Adrenal gland (tissue), 12 donors: ENCODE data around the gene TLCD2. TPM values are rescaled to one million over a fixed set of nuclear protein-coding genes. Genes with fewer than 3 reads are reported as not detected.
A peak's percentile ranks its signal among the peaks of the same experiment; 100 is the strongest.
"Not testable (repeated sequence)": the region's sequence is repeated elsewhere in the genome, so short reads cannot be mapped to it uniquely, and the experiment has no call there.

Experiments used
- DNase-seq, 7 donors: peaks; one replicate each; pipeline ENCODE4 v3.0.0-alpha.2; 2019 to 2020
- H3K27ac ChIP-seq, 5 donors: fragments of 200-600 bp; sonication (generic) in 4 of 5; 1 replicate in 3 of 5; 2 replicates in 2 of 5; pipeline versions ENCODE4 v1.5.1 to v1.8.0; 2016 to 2020; ENCODE audit warnings: mild to moderate bottlenecking in 1 of 5
- H3K27me3 ChIP-seq: fragments of 200-600 bp; 2 replicates; pipeline ENCODE4 v1.8.0; 2021
- H3K36me3 ChIP-seq, 2 donors: fragments of 200-600 bp; replicated peaks in 1 of 2; 1 replicate in 1 of 2; 2 replicates in 1 of 2; pipeline versions ENCODE4 v1.5.1 to v1.8.0; 2018 to 2022
- H3K4me1 ChIP-seq, 2 donors: fragments of 200-600 bp; replicated peaks in 1 of 2; 1 replicate in 1 of 2; 2 replicates in 1 of 2; pipeline versions ENCODE4 v1.5.1 to v1.8.0; 2018 to 2021
- H3K4me3 ChIP-seq, 4 donors: fragments of 200-600 bp; sonication (generic) in 3 of 4; one replicate each; pipeline ENCODE4 v1.5.1; 2016 to 2018
- H3K9me3 ChIP-seq, 3 donors: fragments of 200-600 bp; sonication (generic) in 1 of 3; replicated peaks in 1 of 3; 1 replicate in 2 of 3; 2 replicates in 1 of 3; pipeline versions ENCODE4 v1.5.1 to v1.8.0; 2016 to 2021
- POLR2A ChIP-seq, 2 donors: fragments of 450-650 bp; IDR thresholded peaks; one replicate each; pipeline ENCODE4 v1.6.1; 2017; ENCODE audit warnings: antibody characterized with exemption in 2 of 2, mild to moderate bottlenecking in 2 of 2, moderate library complexity in 1 of 2
- WGBS, 4 donors: extraction: QIAGEN DNeasy Blood & Tissue Kit in 2 of 4; methylation state at CpG; one replicate each; pipeline versions ENCODE4 v1.1.5 to v1.1.7; 2013 to 2017; 5-methylcytosine and 5-hydroxymethylcytosine counted together
- intact Hi-C, 2 donors: fragments of 100-400 bp; cut with DNase I; formaldehyde crosslinking; loops; one replicate each; pipeline versions ENCODE4 v1.14.1 to v1.15.0; 2022 to 2023
- polyA plus RNA-seq, 3 donors: library from polyadenylated mRNA; stranded (reverse); fragments of 200-250 nt in 2 of 3; fragments of 350-450 nt in 1 of 3; fragmentation: Illumina TruSeq in 1 of 3; extraction: RNeasy Lipid Tissue Mini Kit (QIAGEN cat#74804) in 1 of 3; gene quantifications; one replicate each; pipeline ENCODE4 v1.2.3, GENCODE V29; 2013 to 2014
- total RNA-seq, 9 donors: library from RNA; depleted of rRNA in 4 of 9; stranded (reverse); fragments of >200 nt in 4 of 9; fragments of 120-200 nt in 1 of 9; fragmentation: NEBNext Ultra II Directional in 1 of 9; extraction: Animal tissue kit (Norgen Biotek cat#: 25700) in 1 of 9; gene quantifications; one replicate each; pipeline versions ENCODE4 v1.1.0 to v1.2.4, GENCODE V29; 2013 to 2023
- TF ChIP-seq, protein P1 (sequence below), 6 experiments: fragments of 450-650 bp in 4 of 6; fragments of 200-600 bp in 2 of 6; sonication (generic) in 1 of 6; IDR thresholded peaks; 1 replicate in 5 of 6; 2 replicates in 1 of 6; pipeline versions ENCODE4 v1.5.1 to v1.8.0; 2016 to 2021; ENCODE audit warnings: antibody characterized with exemption in 6 of 6, mild to moderate bottlenecking in 2 of 6, moderate library complexity in 1 of 6
- donor health status: healthy with polysubstance abuse.
- donor health status: Bipolar disorder and iron deficiency.
- donor health status: DM: yes; HTN: yes; CAD: no.
- donor health status: DM: no; HTN: no; CAD: no.
- donor health status: DM: no; HTN: no; CAD: no.
- donor health status: DM: yes; HTN: yes; CAD: no.

Gene TLCD2
- total and polyA plus RNA-seq, 12 donors, result 4.3 to 58.8 (median 10.6) TPM

DNA sequence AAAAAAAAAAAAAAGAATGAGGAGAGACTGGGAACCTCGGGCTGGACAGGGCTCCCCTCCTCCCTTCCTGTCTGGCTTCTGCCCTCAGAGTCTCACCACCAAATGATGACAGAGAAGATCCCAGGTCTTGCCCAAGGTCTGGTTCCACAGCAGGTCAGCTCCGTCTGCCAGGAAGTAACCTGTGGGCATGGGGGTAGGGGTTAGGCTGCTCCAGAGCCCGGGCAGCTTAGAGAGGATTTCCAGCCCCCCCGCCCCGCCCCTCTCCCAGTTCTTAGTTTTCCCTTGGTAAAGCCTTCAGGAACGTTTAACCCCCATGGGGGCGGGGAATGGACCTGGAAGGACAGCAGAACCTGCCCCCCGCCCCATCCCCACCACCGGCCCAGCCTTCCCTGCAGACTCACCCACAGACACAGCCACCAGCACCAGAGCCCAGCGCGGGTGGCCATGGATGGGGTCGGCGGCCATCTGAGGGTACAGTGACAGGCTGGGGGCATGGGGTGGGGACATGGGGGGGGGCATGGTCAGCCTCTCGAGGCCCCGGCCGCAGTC, 700 bp downstream of the TLCD2 start:
- DNase-seq, result peak; percentile 45 to 82 (median 75)
- Histone ChIP-seq H3K4me3 (peak overlapping the region in 3 of 4 donors; percentile 56 to 96 (median 85)), H3K27me3 (no peaks in the 10 kb centered on the region), H3K36me3 (peaks cover 0 to 27% of the 10 kb centered on the region in 2 donors), H3K27ac (peak overlapping the region in 4 of 5 donors; percentile 64 to 100 (median 80)), H3K9me3 (no peaks in the 10 kb centered on the region), H3K4me1 (peaks cover 28 to 43% of the 10 kb centered on the region in 2 donors)
- no peak for TF ChIP-seq POLR2A (IDR thresholded peaks at IDR 0.05)
- 4 to 14% (median 8%) methylated on average over 3 to 16 of the region's 16 CpGs for WGBS, 4 donors
- intact Hi-C loops, result loop anchor here in 1 of 2 donors (10.0 kb wide), 1 partner anchor 55 kb away; no protein-coding TSS in a partner anchor

DNA sequence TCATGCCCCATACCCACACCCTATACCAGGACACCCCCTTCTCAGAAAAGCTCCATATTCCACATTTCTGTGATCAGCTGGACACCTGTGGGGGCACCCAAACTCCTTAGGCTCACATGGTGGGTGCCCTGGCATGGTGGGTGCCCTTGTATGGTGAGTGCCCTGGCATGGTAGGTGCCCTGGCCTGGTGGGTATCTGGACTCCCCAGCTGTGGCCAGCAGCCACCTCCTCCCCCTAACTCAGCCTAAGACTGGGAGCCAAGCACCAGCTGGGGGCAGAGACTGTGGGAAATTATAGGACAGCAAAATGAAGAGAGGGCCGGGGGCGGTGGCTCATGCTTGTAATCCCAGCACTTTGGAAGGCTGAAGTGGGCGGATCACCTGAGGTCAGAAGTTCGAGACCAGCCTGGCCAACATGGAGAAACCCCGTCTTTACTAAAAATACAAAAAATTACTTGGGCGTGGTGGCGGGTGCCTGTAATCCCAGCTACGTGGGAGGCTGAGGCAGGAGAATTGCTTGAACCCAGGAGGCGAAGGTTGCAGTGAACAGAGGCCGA, 1.3 kb downstream of the TLCD2 start:
- intact Hi-C loops, result loop anchor here in 1 of 2 donors (10.0 kb wide), 1 partner anchor 54 kb away; no protein-coding TSS in a partner anchor
- H3K4me3 ChIP-seq, H3K9me3 ChIP-seq, H3K27me3 ChIP-seq: not testable (repeated sequence)
- Histone ChIP-seq H3K27ac (peak overlapping the region in 1 of 5 donors; percentile 13), H3K36me3 (peaks cover 0 to 24% of the 10 kb centered on the region in 2 donors), H3K4me1 (peaks cover 22 to 38% of the 10 kb centered on the region in 2 donors)
- 88 to 94% (median 89%) methylated on average over 10 of the region's 10 CpGs for WGBS, 4 donors
- peak in 1 of 7 donors; percentile 58 for DNase-seq

DNA sequence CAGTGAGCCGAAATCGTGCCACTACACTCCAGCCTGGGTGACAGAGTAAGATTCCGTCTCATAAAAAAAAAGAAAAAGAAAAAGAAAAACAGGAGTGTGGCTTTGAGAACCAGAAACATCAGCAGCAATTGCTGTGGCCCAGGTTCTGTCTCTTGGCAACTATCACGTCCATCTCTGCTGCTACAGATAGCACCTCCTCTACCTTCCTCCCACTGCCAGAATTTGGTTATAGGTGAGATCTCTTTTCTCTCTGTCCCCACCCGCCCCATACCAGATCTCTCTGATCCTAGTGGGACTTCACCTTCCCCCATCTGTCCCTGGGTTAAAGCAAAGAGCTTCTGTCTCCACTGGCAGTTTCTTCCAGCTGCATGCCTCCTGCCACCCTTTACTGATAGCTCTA, 3.1 kb downstream of the TLCD2 start:
- 87 to 93% (median 91%) methylated on average over 5 of the region's 5 CpGs for WGBS, 4 donors
- Histone ChIP-seq H3K4me1 (peaks cover 12 to 21% of the 10 kb centered on the region in 2 donors), H3K36me3 (peaks cover 0 to 7% of the 10 kb centered on the region in 2 donors), H3K27ac (peak overlapping the region in 1 of 5 donors; percentile 8), H3K27me3 (no peaks in the 10 kb centered on the region), H3K9me3 (no peaks in the 10 kb centered on the region), H3K4me3 (no peak overlapping the region)
- DNase-seq, result no peak
- intact Hi-C loops, result loop anchor here in 1 of 2 donors (10.0 kb wide), 1 partner anchor 52 kb away; no protein-coding TSS in a partner anchor
- no peak for TF ChIP-seq POLR2A (IDR thresholded peaks at IDR 0.05)
- TF ChIP-seq, protein P1, sequence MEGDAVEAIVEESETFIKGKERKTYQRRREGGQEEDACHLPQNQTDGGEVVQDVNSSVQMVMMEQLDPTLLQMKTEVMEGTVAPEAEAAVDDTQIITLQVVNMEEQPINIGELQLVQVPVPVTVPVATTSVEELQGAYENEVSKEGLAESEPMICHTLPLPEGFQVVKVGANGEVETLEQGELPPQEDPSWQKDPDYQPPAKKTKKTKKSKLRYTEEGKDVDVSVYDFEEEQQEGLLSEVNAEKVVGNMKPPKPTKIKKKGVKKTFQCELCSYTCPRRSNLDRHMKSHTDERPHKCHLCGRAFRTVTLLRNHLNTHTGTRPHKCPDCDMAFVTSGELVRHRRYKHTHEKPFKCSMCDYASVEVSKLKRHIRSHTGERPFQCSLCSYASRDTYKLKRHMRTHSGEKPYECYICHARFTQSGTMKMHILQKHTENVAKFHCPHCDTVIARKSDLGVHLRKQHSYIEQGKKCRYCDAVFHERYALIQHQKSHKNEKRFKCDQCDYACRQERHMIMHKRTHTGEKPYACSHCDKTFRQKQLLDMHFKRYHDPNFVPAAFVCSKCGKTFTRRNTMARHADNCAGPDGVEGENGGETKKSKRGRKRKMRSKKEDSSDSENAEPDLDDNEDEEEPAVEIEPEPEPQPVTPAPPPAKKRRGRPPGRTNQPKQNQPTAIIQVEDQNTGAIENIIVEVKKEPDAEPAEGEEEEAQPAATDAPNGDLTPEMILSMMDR (IDR thresholded peaks at IDR 0.05), result no peak

DNA sequence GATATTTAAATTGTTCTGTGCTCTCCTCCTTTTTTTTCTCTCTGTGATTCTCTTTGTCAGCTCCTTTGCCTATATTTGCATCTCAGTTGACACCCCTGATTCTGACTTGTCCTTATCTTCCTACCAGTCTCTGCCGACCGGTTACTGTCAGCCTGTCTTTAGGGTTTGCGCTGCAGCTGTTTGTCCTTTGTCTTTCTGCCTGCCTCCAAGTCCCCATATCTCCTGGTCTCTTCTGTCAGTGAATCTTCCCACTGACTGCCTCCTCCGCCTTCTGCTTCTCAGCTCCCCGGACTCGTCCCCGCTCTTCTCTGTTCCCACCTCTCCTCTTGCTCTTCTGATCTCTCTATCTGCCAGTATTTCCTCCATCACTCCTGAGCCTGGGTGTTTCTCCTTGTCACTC, 5.2 kb downstream of the TLCD2 start:
- WGBS, 4 donors, result 88 to 91% (median 89%) methylated on average over 7 of the region's 7 CpGs

DNA sequence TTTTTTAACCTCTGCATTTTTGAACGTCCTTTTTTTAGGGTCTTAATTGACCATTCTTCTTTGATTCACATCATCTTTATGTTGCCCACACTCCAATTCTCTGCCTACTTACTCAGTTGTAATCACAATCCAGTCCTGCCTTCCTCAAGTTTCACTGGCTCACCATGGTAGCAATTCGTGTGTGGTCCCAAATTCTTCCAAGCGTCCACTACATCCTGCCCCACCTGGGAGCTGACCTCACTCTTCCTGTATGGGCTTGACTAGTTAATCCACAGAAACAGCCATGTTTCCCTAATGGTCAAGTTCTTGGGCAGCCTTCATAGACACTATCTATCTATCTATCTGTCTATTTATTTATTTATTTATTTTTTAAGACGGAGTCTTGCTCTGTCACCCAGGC, 7.1 kb downstream of the TLCD2 start:
- Histone ChIP-seq H3K4me1 (no peaks in the 10 kb centered on the region), H3K27me3 (no peaks in the 10 kb centered on the region), H3K9me3 (no peaks in the 10 kb centered on the region), H3K36me3 (no peaks in the 10 kb centered on the region), H3K27ac (no peak overlapping the region), H3K4me3 (no peak overlapping the region)
- WGBS, 4 donors, result 55 to 63% (median 62%) methylated on average over 4 of the region's 4 CpGs
- intact Hi-C loops, result loop anchor here in 1 of 2 donors (10.0 kb wide), 1 partner anchor 48 kb away; no protein-coding TSS in a partner anchor
- TF ChIP-seq, protein P1 (IDR thresholded peaks at IDR 0.05), result no peak
- no peak for TF ChIP-seq POLR2A (IDR thresholded peaks at IDR 0.05)
- DNase-seq, result no peak

More for the DNA sequence above, 5.2 kb downstream of the TLCD2 start:
- no peak overlapping the region for H3K4me3 ChIP-seq
- H3K27me3 ChIP-seq, result no peaks in the 10 kb centered on the region
- peaks cover 5% of the 10 kb centered on the region in 2 donors for H3K4me1 ChIP-seq
- no peak overlapping the region for H3K27ac ChIP-seq
- no peak for DNase-seq
- no peaks in the 10 kb centered on the region for H3K9me3 ChIP-seq
- intact Hi-C loops, result loop anchor here in 1 of 2 donors (10.0 kb wide), 1 partner anchor 50 kb away; no protein-coding TSS in a partner anchor
- TF ChIP-seq POLR2A (IDR thresholded peaks at IDR 0.05), result no peak
- TF ChIP-seq, protein P1 (IDR thresholded peaks at IDR 0.05), result no peak
- H3K36me3 ChIP-seq, result no peaks in the 10 kb centered on the region

DNA sequence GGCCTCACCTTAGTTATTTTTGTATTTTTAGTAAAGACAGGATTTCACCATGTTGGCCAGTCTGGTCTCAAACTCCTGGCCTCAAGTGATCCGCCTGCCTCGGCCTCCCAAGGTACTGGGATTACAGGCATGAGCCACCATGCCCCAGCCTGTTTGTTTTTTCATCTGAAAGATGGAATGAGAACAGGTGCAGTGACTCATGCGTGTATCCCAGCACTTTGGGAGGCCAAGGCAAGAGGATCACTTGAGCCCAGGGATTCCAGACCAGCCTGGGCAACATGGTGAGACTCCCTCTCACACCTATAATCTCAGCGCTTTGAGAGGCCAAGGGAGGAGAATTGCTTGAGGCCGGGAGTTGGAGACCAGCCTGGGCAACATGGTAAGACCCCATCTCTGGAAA, 10.3 kb downstream of the TLCD2 start:
- H3K27ac ChIP-seq, H3K27me3 ChIP-seq, H3K4me3 ChIP-seq, H3K36me3 ChIP-seq, DNase-seq, H3K4me1 ChIP-seq, H3K9me3 ChIP-seq: not testable (repeated sequence)
- intact Hi-C loops, result loop anchor here in 1 of 2 donors (10.0 kb wide), 1 partner anchor 45 kb away; no protein-coding TSS in a partner anchor
- WGBS, 4 donors, result 84 to 100% (median 91%) methylated on average over 1 to 5 of the region's 5 CpGs
